Measurements from ENCODE around the gene EDEM2. TPM values are rescaled to one million over a fixed set of nuclear protein-coding genes. Genes with fewer than 3 reads are reported as not detected.
"Not testable (repeated sequence)": the region's sequence is repeated elsewhere in the genome, so short reads cannot be mapped to it uniquely, and the experiment has no call there.

The EDEM2 gene
- polyA plus RNA-seq, 2 donors = 5.3 to 8.6 TPM

GRCh38 chr20:35151736-35152135, 4.6 kb upstream of the EDEM2 start:
- H3K4me1 ChIP-seq (ENCODE audit: control insufficient read depth in 2 of 2, insufficient read depth in 2 of 2, low read length in 1 of 2) = no peaks in the 10 kb centered on the region
- H3K27me3 ChIP-seq (ENCODE audit: control insufficient read depth in 1 of 2, insufficient read depth in 2 of 2, low read length in 2 of 2) = no peaks in the 10 kb centered on the region
- H3K36me3 ChIP-seq (ENCODE audit: control insufficient read depth in 2 of 2, insufficient read depth in 2 of 2, low read length in 1 of 2) = no peaks in the 10 kb centered on the region
- WGBS, 2 donors = 65 to 70% methylated on average over 4 of the region's 4 CpGs
- no peak overlapping the region for H3K4me3 ChIP-seq (ENCODE audit: low read depth in 1 of 2, low read length in 2 of 2)
- no peak overlapping the region for H3K27ac ChIP-seq (ENCODE audit: low read depth in 2 of 2, low read length in 1 of 2)
- H3K9me3 ChIP-seq (ENCODE audit: control insufficient read depth in 2 of 2, insufficient read depth in 1 of 2, low read depth in 1 of 2, low read length in 1 of 2) = no peaks in the 10 kb centered on the region

GRCh38 chr20:35150846-35151579, 3.9 kb upstream of the EDEM2 start:
- Histone ChIP-seq H3K4me3 (ENCODE audit: low read depth in 1 of 2, low read length in 2 of 2) (no peak overlapping the region), H3K9me3 (ENCODE audit: control insufficient read depth in 2 of 2, insufficient read depth in 1 of 2, low read depth in 1 of 2, low read length in 1 of 2) (no peaks in the 10 kb centered on the region), H3K4me1 (ENCODE audit: control insufficient read depth in 2 of 2, insufficient read depth in 2 of 2, low read length in 1 of 2) (no peaks in the 10 kb centered on the region), H3K36me3 (ENCODE audit: control insufficient read depth in 2 of 2, insufficient read depth in 2 of 2, low read length in 1 of 2) (no peaks in the 10 kb centered on the region), H3K27me3 (ENCODE audit: control insufficient read depth in 1 of 2, insufficient read depth in 2 of 2, low read length in 2 of 2) (no peaks in the 10 kb centered on the region), H3K27ac (ENCODE audit: low read depth in 2 of 2, low read length in 1 of 2) (no peak overlapping the region)
- WGBS, 2 donors = 78 to 81% methylated on average over 6 of the region's 6 CpGs

- H3K4me1 ChIP-seq (ENCODE audit: control insufficient read depth in 2 of 2, insufficient read depth in 2 of 2, low read length in 1 of 2); H3K36me3 ChIP-seq (ENCODE audit: control insufficient read depth in 2 of 2, insufficient read depth in 2 of 2, low read length in 1 of 2); H3K9me3 ChIP-seq (ENCODE audit: control insufficient read depth in 2 of 2, insufficient read depth in 1 of 2, low read depth in 1 of 2, low read length in 1 of 2); H3K27me3 ChIP-seq (ENCODE audit: control insufficient read depth in 1 of 2, insufficient read depth in 2 of 2, low read length in 2 of 2): not testable (repeated sequence)
- peak overlapping the region; percentile 22 to 85 for H3K4me3 ChIP-seq (ENCODE audit: low read depth in 1 of 2, low read length in 2 of 2)
- 3 to 4% methylated on average over 19 of the region's 19 CpGs for WGBS, 2 donors
- peak overlapping the region; percentile 92 to 96 for H3K27ac ChIP-seq (ENCODE audit: low read depth in 2 of 2, low read length in 1 of 2)
Observed at GRCh38 chr20:35147575-35148071, 487 bp upstream of the EDEM2 start.

- Histone ChIP-seq H3K36me3 (ENCODE audit: control insufficient read depth in 2 of 2, insufficient read depth in 2 of 2, low read length in 1 of 2) (no peaks in the 10 kb centered on the region), H3K27me3 (ENCODE audit: control insufficient read depth in 1 of 2, insufficient read depth in 2 of 2, low read length in 2 of 2) (no peaks in the 10 kb centered on the region), H3K9me3 (ENCODE audit: control insufficient read depth in 2 of 2, insufficient read depth in 1 of 2, low read depth in 1 of 2, low read length in 1 of 2) (no peaks in the 10 kb centered on the region), H3K4me3 (ENCODE audit: low read depth in 1 of 2, low read length in 2 of 2) (peak overlapping the region; percentile 85 to 88), H3K27ac (ENCODE audit: low read depth in 2 of 2, low read length in 1 of 2) (peak overlapping the region; percentile 92 to 96), H3K4me1 (ENCODE audit: control insufficient read depth in 2 of 2, insufficient read depth in 2 of 2, low read length in 1 of 2) (no peaks in the 10 kb centered on the region)
- 4% methylated on average over 23 of the region's 23 CpGs for WGBS, 2 donors
Observed at GRCh38 chr20:35146299-35146919, 727 bp downstream of the EDEM2 start.

GRCh38 chr20:35145141-35145564, 2.0 kb downstream of the EDEM2 start:
- H3K27me3 ChIP-seq (ENCODE audit: control insufficient read depth in 1 of 2, insufficient read depth in 2 of 2, low read length in 2 of 2) = no peaks in the 10 kb centered on the region
- no peaks in the 10 kb centered on the region for H3K4me1 ChIP-seq (ENCODE audit: control insufficient read depth in 2 of 2, insufficient read depth in 2 of 2, low read length in 1 of 2)
- H3K4me3 ChIP-seq (ENCODE audit: low read depth in 1 of 2, low read length in 2 of 2) = no peak overlapping the region
- WGBS, 2 donors = 37 to 38% methylated on average over 2 of the region's 2 CpGs
- H3K36me3 ChIP-seq (ENCODE audit: control insufficient read depth in 2 of 2, insufficient read depth in 2 of 2, low read length in 1 of 2) = no peaks in the 10 kb centered on the region
- no peak overlapping the region for H3K27ac ChIP-seq (ENCODE audit: low read depth in 2 of 2, low read length in 1 of 2)
- no peaks in the 10 kb centered on the region for H3K9me3 ChIP-seq (ENCODE audit: control insufficient read depth in 2 of 2, insufficient read depth in 1 of 2, low read depth in 1 of 2, low read length in 1 of 2)

GRCh38 chr20:35144694-35145093, 2.4 kb downstream of the EDEM2 start:
- Histone ChIP-seq H3K4me3 (ENCODE audit: low read depth in 1 of 2, low read length in 2 of 2) (no peak overlapping the region), H3K27me3 (ENCODE audit: control insufficient read depth in 1 of 2, insufficient read depth in 2 of 2, low read length in 2 of 2) (no peaks in the 10 kb centered on the region), H3K36me3 (ENCODE audit: control insufficient read depth in 2 of 2, insufficient read depth in 2 of 2, low read length in 1 of 2) (no peaks in the 10 kb centered on the region), H3K4me1 (ENCODE audit: control insufficient read depth in 2 of 2, insufficient read depth in 2 of 2, low read length in 1 of 2) (no peaks in the 10 kb centered on the region), H3K9me3 (ENCODE audit: control insufficient read depth in 2 of 2, insufficient read depth in 1 of 2, low read depth in 1 of 2, low read length in 1 of 2) (no peaks in the 10 kb centered on the region), H3K27ac (ENCODE audit: low read depth in 2 of 2, low read length in 1 of 2) (no peak overlapping the region)
- WGBS, 2 donors = 65 to 68% methylated on average over 7 of the region's 7 CpGs

GRCh38 chr20:35135867-35136586, 11.1 kb downstream of the EDEM2 start:
- H3K36me3 ChIP-seq (ENCODE audit: control insufficient read depth in 2 of 2, insufficient read depth in 2 of 2, low read length in 1 of 2) = peaks cover 16 to 32% of the 10 kb centered on the region in 2 donors
- H3K27me3 ChIP-seq (ENCODE audit: control insufficient read depth in 1 of 2, insufficient read depth in 2 of 2, low read length in 2 of 2) = no peaks in the 10 kb centered on the region
- no peak overlapping the region for H3K27ac ChIP-seq (ENCODE audit: low read depth in 2 of 2, low read length in 1 of 2)
- H3K4me3 ChIP-seq (ENCODE audit: low read depth in 1 of 2, low read length in 2 of 2) = no peak overlapping the region
- no peaks in the 10 kb centered on the region for H3K4me1 ChIP-seq (ENCODE audit: control insufficient read depth in 2 of 2, insufficient read depth in 2 of 2, low read length in 1 of 2)
- WGBS, 2 donors = 90 to 93% methylated on average over 11 of the region's 11 CpGs
- H3K9me3 ChIP-seq (ENCODE audit: control insufficient read depth in 2 of 2, insufficient read depth in 1 of 2, low read depth in 1 of 2, low read length in 1 of 2) = no peaks in the 10 kb centered on the region

- no peaks in the 10 kb centered on the region for H3K27me3 ChIP-seq (ENCODE audit: control insufficient read depth in 1 of 2, insufficient read depth in 2 of 2, low read length in 2 of 2)
- 80 to 81% methylated on average over 6 of the region's 6 CpGs for WGBS, 2 donors
- H3K36me3 ChIP-seq (ENCODE audit: control insufficient read depth in 2 of 2, insufficient read depth in 2 of 2, low read length in 1 of 2) = peaks cover 19 to 35% of the 10 kb centered on the region in 2 donors
- H3K9me3 ChIP-seq (ENCODE audit: control insufficient read depth in 2 of 2, insufficient read depth in 1 of 2, low read depth in 1 of 2, low read length in 1 of 2) = no peaks in the 10 kb centered on the region
- H3K27ac ChIP-seq (ENCODE audit: low read depth in 2 of 2, low read length in 1 of 2) = no peak overlapping the region
- H3K4me1 ChIP-seq (ENCODE audit: control insufficient read depth in 2 of 2, insufficient read depth in 2 of 2, low read length in 1 of 2) = no peaks in the 10 kb centered on the region
- H3K4me3 ChIP-seq (ENCODE audit: low read depth in 1 of 2, low read length in 2 of 2) = no peak overlapping the region
Observed at GRCh38 chr20:35134880-35135279, 12.3 kb downstream of the EDEM2 start.

GRCh38 chr20:35134472-35134871, 12.7 kb downstream of the EDEM2 start:
- Histone ChIP-seq H3K27me3 (ENCODE audit: control insufficient read depth in 1 of 2, insufficient read depth in 2 of 2, low read length in 2 of 2) (no peaks in the 10 kb centered on the region), H3K4me1 (ENCODE audit: control insufficient read depth in 2 of 2, insufficient read depth in 2 of 2, low read length in 1 of 2) (no peaks in the 10 kb centered on the region), H3K4me3 (ENCODE audit: low read depth in 1 of 2, low read length in 2 of 2) (no peak overlapping the region), H3K36me3 (ENCODE audit: control insufficient read depth in 2 of 2, insufficient read depth in 2 of 2, low read length in 1 of 2) (peaks cover 19 to 35% of the 10 kb centered on the region in 2 donors), H3K27ac (ENCODE audit: low read depth in 2 of 2, low read length in 1 of 2) (no peak overlapping the region), H3K9me3 (ENCODE audit: control insufficient read depth in 2 of 2, insufficient read depth in 1 of 2, low read depth in 1 of 2, low read length in 1 of 2) (no peaks in the 10 kb centered on the region)
- WGBS, 2 donors = 65 to 82% methylated on average over 9 of the region's 9 CpGs
